NCI-H1694 (cell line): ENCODE results near the gene PSEN1.
A peak's percentile ranks its signal among the peaks of the same experiment; 100 is the strongest.

Experiments used
- DNase-seq: peaks from one replicate; lab custom pipeline; 2025; lab: John Stamatoyannopoulos, UW

The PSEN1 gene

DNA sequence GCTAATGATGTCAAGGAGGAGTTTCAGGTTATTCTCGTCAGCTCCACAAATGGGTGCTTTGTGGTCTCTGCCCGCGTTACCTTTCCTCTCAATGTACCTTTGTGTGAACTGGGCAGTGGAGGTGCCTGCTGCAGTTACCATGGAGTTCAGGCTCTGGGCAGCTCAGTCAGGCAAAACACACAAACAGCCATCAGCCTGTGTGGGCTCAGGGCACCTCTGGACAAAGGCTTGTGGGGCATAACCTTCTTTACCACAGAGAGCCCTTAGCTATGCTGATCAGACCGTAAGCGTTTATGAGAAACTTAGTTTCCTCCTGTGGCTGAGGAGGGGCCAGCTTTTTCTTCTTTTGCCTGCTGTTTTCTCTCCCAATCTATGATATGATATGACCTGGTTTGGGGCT is 84.3 kb downstream of the PSEN1 start:
- DNase-seq, result no peak

DNA sequence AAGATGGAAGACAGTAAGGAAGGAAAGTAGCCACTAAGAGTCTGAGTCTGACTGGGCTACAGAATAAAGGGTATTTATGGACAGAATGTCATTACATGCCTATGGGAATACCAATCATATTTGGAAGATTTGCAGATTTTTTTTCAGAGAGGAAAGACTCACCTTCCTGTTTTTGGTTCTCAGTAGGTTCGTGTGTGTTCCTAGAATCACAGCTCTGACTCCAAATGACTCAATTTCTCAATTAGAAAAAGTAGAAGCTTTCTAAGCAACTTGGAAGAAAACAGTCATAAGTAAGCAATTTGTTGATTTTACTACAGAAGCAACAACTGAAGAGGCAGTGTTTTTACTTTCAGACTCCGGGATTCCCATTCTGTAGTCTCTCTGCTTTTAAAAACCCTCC is 85.6 kb downstream of the PSEN1 start:
- DNase-seq, result no peak

DNA sequence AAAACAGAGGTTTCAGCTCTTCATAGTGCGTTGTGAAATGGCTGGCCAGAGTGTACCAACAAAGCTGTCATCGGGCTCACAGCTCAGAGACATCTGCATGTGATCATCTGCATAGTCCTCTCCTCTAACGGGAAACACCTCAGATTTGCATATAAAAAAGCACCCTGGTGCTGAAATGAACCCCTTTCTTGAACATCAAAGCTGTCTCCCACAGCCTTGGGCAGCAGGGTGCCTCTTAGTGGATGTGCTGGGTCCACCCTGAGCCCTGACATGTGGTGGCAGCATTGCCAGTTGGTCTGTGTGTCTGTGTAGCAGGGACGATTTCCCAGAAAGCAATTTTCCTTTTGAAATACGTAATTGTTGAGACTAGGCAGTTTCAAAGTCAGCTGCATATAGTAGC is 86.7 kb downstream of the PSEN1 start:
- peak; percentile 60 for DNase-seq

DNA sequence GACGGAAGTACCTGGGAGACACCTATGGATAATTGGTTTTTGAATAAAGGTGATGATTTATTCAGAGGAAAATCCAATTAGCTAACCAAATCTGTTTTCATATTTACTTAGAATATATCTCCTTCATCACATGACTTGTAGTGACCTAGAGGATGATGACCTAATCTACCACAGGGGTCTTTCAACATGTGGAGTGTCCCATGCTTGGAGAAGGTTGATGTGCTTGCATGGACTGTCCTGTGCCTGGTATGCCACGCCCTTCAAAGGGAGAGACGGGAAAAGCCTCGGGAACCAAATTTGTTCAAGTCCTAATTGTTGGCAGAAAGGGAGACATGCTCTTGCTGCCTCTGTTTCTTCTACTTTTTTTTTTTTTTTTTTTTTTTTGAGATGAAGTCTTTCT is 89.2 kb downstream of the PSEN1 start:
- no peak for DNase-seq

DNA sequence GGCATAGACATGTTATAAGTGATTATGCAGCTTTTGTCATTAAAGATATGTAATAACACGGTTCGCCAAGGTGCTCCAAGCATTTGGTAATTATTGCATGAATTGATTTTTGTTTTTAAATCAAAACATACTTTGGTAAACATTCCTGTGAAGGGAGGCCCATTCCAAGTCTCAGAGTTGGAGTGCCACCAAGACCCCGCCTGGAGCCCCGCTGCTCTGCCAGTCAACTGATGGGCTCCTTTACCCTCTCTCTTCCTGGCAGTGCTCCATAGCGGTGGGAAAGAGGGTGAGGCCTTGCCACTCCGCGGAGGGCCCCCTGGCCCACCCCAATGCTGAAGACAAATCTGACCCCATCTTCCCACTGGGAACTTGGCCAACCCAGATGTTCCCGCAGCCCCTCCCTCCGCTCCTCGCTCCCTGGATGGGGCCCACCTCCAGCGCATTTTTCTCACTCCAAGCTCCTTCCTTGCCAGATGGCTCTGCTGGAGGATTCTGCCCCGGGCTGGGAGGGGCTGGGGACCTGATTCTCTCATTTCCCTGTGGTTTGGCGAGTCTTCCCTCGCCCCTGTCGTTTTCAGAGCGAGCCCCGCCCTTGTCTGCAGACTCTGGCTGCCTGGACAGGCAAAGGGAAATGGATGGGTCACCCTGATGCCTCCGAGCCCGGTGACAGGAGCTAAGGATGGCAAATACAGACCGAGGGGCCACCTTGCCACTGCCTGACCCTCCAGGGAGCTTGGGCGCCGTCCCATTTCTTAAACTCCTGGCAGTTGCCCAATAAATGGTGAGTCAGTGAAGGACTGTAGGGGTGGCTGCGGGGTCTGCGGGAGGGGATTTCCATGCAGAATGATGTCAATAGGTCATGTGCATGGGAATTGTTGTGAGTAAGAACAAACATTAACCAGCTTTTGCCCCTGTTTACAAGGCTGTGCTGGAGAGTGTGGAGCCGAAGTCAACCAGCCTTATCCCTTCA is 91.8 kb downstream of the PSEN1 start:
- DNase-seq, result peak; percentile 94

DNA sequence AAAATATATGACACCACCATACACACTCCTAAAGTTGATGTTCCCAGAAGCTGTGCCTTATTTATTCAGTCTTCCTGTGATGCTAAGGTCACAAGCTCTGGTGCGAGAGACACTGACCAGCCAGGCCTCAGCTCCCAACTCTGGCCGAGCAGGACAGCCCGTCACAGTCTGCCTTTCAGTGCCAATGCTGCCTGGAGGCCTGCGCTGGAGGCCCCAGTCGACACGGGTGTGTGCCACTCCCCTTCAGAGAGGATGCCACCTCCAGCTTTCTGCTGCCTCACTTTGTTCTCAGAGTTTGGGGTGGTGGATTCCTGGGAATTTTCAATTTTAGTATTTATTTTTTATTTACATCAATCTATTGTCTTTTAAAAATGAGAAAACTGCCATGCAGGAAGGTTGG is 93.7 kb downstream of the PSEN1 start:
- DNase-seq, result no peak

DNA sequence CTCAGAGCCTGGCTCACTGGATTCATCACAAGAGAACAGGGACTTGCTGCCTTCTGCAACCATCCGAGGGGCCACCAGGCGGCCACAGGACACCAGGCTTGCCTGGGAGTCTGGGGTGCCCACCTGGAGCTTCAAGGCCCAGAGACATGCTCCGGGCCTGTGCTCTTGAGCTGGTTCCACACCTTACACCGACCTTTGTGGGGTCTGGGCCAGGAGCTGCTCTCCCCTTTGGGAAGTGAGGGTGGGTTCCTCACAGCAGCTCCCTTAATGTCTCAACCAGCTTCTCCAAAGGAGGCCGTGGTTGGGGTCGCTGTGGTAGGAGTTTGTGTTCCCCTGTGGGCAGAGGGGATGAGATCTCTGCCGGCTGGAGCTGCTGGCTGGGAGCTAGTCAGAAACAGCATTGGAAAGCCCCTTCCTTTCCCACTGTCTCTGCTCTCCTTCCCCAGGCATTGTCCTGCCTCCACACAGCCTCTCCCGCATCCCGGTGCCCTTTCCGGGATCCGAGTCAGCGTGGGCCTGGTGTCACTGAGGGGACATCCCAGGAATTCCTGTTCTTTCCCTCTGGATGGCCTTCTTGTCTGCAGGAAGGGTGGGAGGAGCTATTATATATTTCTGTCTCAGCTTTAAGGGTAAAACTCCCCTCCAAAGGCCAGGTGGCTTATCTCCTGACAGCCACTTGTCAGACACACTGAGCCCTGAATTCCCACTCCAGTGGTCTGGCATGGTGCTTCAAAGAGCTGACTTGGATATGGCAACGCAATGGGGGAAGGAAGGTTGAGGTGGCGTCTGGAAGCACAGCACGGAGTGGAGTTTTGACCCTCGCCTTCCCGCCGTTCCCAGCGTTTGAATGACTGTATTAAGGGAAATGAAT is 95.9 kb downstream of the PSEN1 start:
- DNase-seq, result peak; percentile 47

DNA sequence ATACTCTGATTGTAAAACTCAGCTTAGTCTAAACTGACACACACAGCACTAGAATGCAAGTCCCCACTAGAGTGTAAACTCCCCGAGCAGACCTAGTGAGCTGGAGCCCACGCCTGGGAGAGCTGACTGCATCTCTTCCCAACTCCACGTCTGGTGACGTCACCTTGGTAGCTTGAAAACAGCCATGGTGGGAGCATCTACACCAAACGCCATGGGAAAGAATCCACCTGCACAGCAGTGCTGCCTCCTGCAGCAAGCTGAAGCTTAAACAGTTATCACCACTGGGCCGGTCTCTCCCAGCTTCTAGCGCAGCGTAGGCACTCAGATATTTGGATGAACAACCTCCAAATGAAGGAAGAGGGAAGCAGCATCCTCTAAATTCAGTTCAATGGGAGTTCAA is 96.7 kb downstream of the PSEN1 start:
- DNase-seq, result no peak

DNA sequence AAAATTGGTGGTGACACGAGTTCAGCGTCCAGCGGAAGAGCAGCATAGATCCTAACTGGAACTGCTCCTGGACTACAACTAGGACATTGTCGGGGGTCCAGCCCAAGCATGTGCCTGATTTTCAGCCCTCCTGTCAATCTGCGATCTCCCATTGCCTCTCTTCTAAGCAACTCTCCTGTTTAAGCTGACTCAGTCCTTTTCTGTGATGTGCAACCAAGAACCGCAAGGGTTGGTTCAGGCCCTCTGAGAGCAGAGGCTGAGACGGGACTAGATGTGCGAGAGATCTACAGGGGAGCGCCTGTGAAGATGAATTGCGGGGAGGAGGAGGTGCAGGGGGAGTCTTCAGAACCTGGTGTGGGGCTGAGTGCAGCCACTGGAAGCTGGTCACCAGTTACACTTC is 97.3 kb downstream of the PSEN1 start:
- DNase-seq, result no peak

DNA sequence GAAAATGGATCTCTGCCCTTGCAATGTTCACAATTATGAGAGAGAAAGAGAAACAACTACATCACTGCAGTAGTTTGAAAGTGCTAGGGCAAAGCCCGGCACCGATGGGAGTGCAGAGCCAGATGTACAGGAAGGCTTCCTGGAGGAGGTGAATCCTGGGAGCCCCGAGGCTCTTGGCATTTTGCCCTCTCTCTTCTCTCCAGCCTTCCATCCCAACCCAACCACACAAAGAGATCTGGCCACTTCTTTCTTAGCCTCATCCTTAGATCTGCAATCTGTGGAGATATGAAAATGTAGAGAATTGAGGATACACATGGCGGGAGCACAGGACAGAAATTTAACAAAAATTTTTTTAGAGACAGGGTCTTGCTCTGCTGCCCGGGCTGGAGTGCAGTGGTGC is 97.7 kb downstream of the PSEN1 start:
- no peak for DNase-seq

DNA sequence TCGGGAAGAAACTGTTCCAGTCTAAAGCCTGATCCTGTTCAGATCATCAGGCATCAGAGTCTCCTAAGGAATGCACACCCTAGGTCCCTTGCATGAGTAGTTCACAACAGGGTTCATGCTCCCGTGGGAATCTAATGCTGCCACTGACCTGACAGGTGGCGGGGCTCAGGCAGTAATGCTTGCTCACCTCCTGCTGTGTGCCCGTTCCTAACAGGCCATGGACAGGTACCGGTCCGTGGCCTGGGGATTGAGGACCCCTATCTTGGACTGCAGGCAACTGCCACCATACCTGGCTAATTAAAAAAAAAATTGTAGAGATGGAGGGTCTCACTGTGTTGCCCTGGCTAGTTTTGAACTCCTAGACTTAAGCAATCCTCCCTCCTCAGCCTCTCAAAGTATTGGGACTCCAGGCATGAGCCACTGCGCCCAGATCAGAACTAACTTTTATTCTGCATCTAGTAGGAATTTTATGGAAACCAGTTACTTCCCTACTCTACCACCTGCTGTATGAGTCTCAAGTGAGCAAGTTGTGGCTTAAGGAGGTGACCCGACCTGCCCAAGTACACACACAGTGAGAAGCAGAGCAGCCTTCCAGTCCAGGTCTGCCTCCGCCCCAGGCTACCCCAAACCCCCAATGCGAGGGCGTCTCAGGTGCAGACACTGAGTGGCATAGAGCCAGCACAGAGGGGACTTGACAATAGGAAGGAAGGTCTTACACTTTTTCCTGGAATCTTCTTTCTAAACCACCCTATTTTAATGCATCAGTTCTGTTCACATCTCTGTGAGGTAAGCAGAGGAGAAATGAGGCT is 98.5 kb downstream of the PSEN1 start:
- DNase-seq, result no peak

DNA sequence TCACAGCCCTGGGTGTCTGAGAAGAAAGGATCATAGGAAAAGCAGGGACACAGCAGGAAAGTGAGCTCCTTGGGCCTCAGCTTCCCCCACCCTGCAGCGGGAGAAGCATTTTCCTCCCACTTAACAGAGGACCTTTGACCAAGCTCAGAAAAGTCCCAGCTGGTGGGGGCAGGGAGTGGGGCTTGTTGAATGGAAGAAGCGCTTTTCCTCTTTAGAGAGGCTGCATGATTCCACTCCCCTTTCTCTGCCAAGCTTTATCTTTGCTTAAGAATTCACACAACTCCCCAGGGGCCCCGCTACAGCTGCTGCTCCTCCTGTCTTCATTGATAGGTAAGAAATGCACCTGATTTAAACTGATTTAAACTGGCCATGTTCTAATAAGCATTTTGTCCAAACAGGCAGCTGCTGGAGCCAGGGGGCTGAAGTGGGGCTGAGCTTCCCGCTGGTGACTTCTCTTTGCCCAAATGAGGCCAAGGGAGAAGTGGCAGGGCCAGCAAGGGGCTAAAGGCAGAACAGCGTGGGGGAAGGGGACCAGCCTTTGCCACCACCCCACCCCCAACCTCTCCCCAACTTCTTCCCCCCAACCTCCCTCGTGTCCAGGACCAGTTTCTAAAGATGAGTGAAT is 99.3 kb downstream of the PSEN1 start:
- no peak for DNase-seq

DNA sequence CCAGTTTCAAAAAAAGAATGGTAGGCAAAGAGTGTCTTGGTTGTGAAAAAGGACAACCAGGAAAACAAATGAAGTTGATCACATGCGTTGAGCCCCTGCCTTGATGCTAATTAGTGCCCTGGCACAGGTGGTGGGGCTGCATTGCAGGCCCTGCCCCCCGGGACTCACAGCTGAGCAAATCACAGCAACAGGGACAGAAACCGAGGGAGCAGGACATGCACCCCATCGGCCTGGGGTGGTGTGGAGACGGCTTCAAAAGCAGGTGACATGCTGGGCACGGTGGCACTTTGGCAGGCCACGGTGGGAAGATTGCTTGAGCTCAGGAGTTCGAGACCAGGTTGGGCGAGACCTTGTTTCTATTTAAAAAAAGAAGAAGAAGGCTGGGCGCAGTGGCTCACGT is 99.8 kb downstream of the PSEN1 start:
- no peak for DNase-seq

DNA sequence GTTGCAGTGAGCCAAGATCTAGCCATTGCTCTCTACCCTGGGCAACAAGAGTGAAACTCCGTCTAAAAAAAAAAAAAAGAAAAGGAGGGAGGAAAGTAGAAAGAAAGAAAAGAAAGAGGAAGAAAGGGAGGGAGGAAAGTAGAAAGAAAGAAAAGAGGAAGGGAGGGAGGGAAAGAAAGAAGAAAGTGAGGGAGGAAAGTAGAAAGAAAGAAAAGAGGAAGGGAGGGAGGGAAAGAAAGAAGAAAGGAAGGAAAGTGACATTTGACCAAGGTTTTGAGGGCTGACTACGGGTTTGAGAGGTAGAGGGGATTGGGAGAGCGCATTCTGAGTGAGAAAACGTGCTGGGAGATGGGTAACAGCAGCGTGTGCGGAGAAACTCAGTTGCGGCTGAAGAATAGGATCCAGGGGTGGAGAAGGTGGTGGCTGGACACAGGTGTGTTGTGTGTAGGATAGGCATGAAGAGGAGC is 100.5 kb downstream of the PSEN1 start:
- DNase-seq, result no peak

DNA sequence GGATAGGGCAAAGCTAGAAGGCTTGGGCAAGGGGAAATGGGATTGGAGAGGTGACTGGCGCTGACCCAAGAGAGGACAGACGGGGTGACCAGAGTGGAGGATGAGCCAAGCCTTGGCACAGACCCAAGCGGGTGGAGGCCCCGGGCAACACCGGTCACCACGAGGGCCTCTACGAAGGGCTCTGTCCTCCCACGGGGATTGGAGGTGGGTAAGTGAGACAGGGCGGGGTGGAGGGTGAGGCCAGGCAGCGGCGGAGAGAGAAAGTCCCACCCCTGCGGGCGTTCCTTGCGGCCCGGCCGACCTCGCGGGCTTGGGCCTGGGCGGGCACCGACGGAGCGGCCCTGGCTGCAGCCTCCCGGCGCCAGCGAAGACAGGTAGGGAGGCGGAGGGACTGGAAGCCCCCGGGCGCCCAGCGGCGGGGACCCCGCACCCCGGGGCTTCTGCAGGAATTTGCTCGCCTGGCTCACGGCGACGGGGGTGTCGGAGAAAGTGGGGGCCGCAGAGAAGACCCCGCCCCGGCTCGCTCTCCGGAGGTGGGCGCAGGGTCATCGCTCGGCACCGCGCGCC is 101.0 kb downstream of the PSEN1 start, which contains the start of gene PAPLN:
Gene PAPLN (plus strand): TSS at position 288 of the 567 bp plus-strand sequence. CDS start 2,273 bp downstream, outside the sequence.
- DNase-seq, result no peak

DNA sequence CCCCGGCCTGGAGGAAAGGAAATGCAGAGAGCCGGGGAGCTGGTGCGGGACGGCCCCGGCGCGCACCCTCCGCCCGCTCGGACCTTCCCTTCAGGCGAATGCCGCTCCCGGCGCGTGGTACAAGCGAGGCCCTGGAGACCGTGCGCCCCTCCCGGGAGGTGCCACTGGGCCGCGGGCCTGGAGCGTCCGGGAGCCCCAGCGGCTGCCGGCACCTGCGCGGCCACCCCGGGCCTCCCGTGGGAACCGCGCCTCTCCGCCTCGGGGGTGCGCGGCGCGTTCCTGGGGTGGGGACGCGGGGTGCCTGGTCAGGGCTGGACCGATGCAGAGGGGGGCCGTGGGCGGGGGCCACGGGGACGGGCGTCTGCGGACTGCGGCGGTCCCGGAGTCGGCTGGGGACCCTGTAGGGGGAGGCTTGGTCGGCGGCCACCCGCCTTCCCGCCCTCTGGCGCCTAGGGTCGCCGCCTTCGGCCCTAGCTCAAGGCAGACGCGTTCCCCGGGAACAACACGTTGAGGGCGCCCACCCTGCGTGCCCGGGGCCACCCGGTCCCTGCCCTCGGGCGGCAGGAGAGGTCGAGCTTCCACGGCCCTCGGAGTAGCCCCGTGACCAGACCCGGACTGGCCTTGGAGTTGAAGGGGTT is 101.6 kb downstream of the PSEN1 start:
- DNase-seq, result no peak

DNA sequence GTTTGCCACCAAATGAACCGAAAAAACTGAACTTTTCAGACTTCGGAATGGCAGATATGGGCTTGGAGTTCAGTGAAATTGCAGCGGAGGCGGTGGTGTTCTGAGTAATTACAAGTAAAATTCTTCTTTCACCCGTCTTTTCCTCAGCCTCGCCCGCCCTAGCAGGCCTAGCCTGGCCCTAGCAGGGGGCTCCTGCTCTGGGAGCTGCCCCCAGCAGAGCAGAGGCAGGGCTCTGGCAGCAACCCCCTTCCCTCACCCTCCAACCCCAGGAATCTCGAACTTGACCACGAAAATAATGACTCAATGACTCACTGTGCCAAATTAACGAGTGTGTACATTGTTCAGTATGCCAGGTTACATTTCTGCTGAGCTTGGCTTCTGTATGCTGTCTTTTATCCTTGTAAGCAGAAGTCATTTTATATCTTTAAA is 102.1 kb downstream of the PSEN1 start:
- no peak for DNase-seq

DNA sequence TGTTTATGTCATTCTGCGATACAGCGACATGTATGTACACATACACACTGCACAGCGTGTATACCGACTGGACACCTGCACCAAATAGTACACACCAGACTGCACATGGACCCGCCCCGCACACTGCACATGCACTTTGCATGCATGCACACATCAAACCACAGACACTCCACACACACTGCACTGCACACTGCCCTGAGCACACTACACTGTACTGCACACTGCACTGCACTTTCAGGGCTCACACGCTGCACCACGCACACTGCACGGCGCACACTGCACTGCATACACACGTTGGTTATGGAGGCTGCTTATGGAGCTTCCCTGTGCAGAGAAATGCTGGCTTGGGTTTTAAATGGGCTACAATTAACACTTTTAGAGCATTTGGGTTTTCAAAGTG is 102.6 kb downstream of the PSEN1 start:
- no peak for DNase-seq

DNA sequence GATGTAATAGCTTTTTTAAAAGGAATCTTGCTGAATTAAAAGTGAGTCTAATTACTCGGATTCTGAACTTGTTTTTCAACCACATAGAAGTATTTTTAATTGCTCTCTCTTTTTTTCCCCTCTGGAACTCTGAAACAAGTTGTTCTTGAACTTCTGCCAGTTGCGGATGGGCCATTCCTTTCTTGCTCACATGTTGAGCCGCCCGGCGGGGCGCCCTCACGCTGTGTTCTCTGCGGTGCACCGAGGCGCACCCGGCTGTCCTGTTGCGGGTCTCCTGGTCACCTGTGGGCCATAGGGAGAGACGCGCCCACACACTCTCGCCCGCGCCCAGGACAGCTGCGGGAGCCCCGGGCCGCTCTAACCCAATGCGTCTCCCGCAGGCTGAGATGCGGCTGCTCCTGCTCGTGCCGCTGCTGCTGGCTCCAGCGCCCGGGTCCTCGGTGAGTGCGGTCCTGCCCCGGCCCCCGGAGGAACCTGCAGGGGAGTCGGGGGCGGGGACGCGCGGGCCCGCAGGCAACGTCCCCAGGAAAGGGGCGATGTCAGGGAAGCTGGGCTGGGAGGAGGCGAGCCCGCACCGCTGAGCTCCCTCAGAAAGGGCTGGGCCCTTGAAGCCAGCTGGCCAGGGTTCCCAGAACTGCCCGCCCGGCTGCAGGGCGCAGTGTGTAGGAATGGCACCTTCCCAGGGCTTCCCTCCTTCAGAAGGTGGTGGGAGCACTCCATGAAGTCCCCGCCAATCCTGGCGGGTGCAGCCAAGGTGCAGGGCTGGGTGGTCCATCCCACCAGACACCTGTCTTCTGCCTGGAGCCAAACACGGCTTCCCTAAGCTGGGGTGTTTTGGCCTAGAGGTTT is 103.3 kb downstream of the PSEN1 start:
- no peak for DNase-seq
